Karpas-422 (cell line): ENCODE results near the gene NEUROD1. TPM values are rescaled to one million over a fixed set of nuclear protein-coding genes. Genes with fewer than 3 reads are reported as not detected.

Source experiments
- DNase-seq: peaks from one replicate; pipeline ENCODE4 v3.0.0-alpha.2; 2015
- H2AFZ ChIP-seq: fragments of 200-600 bp; sonication (generic); 2 replicates; pipeline ENCODE4 v1.6.1; 2014; ENCODE audit warnings: antibody characterized with exemption, low read length, mixed read lengths
- H3K27ac ChIP-seq: fragments of 200-600 bp; sonication (generic); 2 replicates; pipeline ENCODE4 v1.5.1; 2014; ENCODE audit warnings: mild to moderate bottlenecking, low read length, moderate library complexity
- H3K27me3 ChIP-seq: fragments of 200-600 bp; sonication (generic); 2 replicates; pipeline ENCODE4 v1.6.1; 2014; ENCODE audit warnings: low read length, mixed read lengths
- H3K36me3 ChIP-seq: fragments of 200-600 bp; sonication (generic); 2 replicates; pipeline ENCODE4 v1.6.1; 2014; ENCODE audit warnings: low read length, mixed read lengths; ENCODE audit not compliant: insufficient read depth
- H3K4me1 ChIP-seq: fragments of 200-600 bp; sonication (generic); 2 replicates; pipeline ENCODE4 v1.6.1; 2014; ENCODE audit warnings: mild to moderate bottlenecking, low read length, mixed read lengths
- H3K4me2 ChIP-seq: fragments of 200-600 bp; sonication (generic); 2 replicates; pipeline ENCODE4 v1.6.1; 2014; ENCODE audit warnings: low read length, low read depth, mild to moderate bottlenecking; ENCODE audit not compliant: poor library complexity, severe bottlenecking
- H3K4me3 ChIP-seq: fragments of 200-600 bp; sonication (generic); 2 replicates; pipeline ENCODE4 v1.5.1; 2014; ENCODE audit warnings: mild to moderate bottlenecking, antibody characterized with exemption, low read length, mixed read lengths
- H3K79me2 ChIP-seq: fragments of 200-600 bp; sonication (generic); 2 replicates; pipeline ENCODE4 v1.6.1; 2014; ENCODE audit warnings: mild to moderate bottlenecking, low read length, mixed read lengths
- H3K9ac ChIP-seq: fragments of 200-600 bp; sonication (generic); 2 replicates; pipeline ENCODE4 v1.6.0; 2014; ENCODE audit warnings: low read length
- H3K9me2 ChIP-seq: fragments of 200-600 bp; sonication (generic), shearing (Covaris generic); replicated peaks from 2 replicates; pipeline ENCODE4 v1.6.0; 2014; ENCODE audit warnings: mild to moderate bottlenecking, low read length, moderate library complexity; ENCODE audit not compliant: insufficient read depth
- H3K9me3 ChIP-seq: fragments of 300-700, 200-600 bp; sonication (generic); 2 replicates; pipeline ENCODE4 v1.6.1; 2014; ENCODE audit warnings: low read length, mixed read lengths
- H4K20me1 ChIP-seq: fragments of 200-600 bp; sonication (generic); 2 replicates; pipeline ENCODE4 v1.6.1; 2014; ENCODE audit warnings: mild to moderate bottlenecking, antibody characterized with exemption, low read length, low read depth; ENCODE audit not compliant: insufficient read depth
- total RNA-seq: library from RNA; depleted of rRNA; stranded (reverse); fragments of >200 nt; shearing (Covaris generic); gene quantifications from 2 replicates; pipeline ENCODE4 v1.2.3, GENCODE V29; 2014; ENCODE audit warnings: low replicate concordance

The NEUROD1 gene
- total RNA-seq, 1 experiment from 2014 or later, result not detected

- Histone ChIP-seq H3K9ac (no peak overlapping the region), H3K36me3 (no peaks in the 10 kb centered on the region), H3K9me3 (peaks cover 1% of the 10 kb centered on the region; the same call in 1 of the 2 replicates), H2AFZ (no peak overlapping the region), H3K79me2 (no peaks in the 10 kb centered on the region), H3K27ac (no peak overlapping the region), H4K20me1 (no peaks in the 10 kb centered on the region), H3K4me1 (peaks cover 20% of the 10 kb centered on the region), H3K4me2 (peak overlapping the region; percentile 5), H3K9me2 (no peaks in the 10 kb centered on the region), H3K4me3 (no peak overlapping the region), H3K27me3 (no peaks in the 10 kb centered on the region)
- DNase-seq, result no peak
Observed at GRCh38 chr2:181697571-181697970, 17.3 kb upstream of the NEUROD1 start.

GRCh38 chr2:181697126-181697525 is 16.8 kb upstream of the NEUROD1 start:
- Histone ChIP-seq H3K79me2 (no peaks in the 10 kb centered on the region), H3K27me3 (no peaks in the 10 kb centered on the region), H3K9me3 (no peaks in the 10 kb centered on the region), H3K9me2 (no peaks in the 10 kb centered on the region), H3K36me3 (no peaks in the 10 kb centered on the region), H3K4me2 (peak overlapping the region; percentile 5), H2AFZ (no peak overlapping the region), H3K9ac (no peak overlapping the region), H3K4me3 (no peak overlapping the region), H3K27ac (no peak overlapping the region), H3K4me1 (peaks cover 20% of the 10 kb centered on the region), H4K20me1 (no peaks in the 10 kb centered on the region)
- DNase-seq, result no peak

GRCh38 chr2:181694271-181694670 is 14.0 kb upstream of the NEUROD1 start:
- Histone ChIP-seq H3K4me2 (no peak overlapping the region), H4K20me1 (no peaks in the 10 kb centered on the region), H3K36me3 (no peaks in the 10 kb centered on the region), H3K9ac (no peak overlapping the region), H3K27ac (no peak overlapping the region), H3K79me2 (no peaks in the 10 kb centered on the region), H3K9me3 (no peaks in the 10 kb centered on the region), H3K4me1 (peaks cover 39% of the 10 kb centered on the region), H2AFZ (no peak overlapping the region; the same call in 1 of the 2 replicates), H3K27me3 (no peaks in the 10 kb centered on the region), H3K4me3 (no peak overlapping the region), H3K9me2 (no peaks in the 10 kb centered on the region)
- DNase-seq, result no peak

- Histone ChIP-seq H3K9ac (no peak overlapping the region), H3K27ac (peak overlapping the region; percentile 98; the same call in 1 of the 2 replicates), H3K9me2 (no peaks in the 10 kb centered on the region), H3K4me3 (no peak overlapping the region), H3K4me2 (no peak overlapping the region), H3K4me1 (peaks cover 55% of the 10 kb centered on the region), H3K36me3 (no peaks in the 10 kb centered on the region), H2AFZ (peak overlapping the region; percentile 24), H3K9me3 (no peaks in the 10 kb centered on the region), H3K27me3 (no peaks in the 10 kb centered on the region), H4K20me1 (no peaks in the 10 kb centered on the region), H3K79me2 (no peaks in the 10 kb centered on the region)
- no peak for DNase-seq
Observed at GRCh38 chr2:181690860-181691259, 10.5 kb upstream of the NEUROD1 start.

- DNase-seq, result peak; percentile 94
- Histone ChIP-seq H3K4me3 (peak overlapping the region; percentile 28), H3K4me2 (peak overlapping the region; percentile 66), H3K9me2 (no peaks in the 10 kb centered on the region), H3K27ac (peak overlapping the region; percentile 98), H3K9ac (peak overlapping the region; percentile 67), H3K27me3 (no peaks in the 10 kb centered on the region), H3K9me3 (no peaks in the 10 kb centered on the region), H4K20me1 (no peaks in the 10 kb centered on the region), H3K79me2 (no peaks in the 10 kb centered on the region), H2AFZ (no peak overlapping the region), H3K4me1 (peaks cover 66% of the 10 kb centered on the region), H3K36me3 (no peaks in the 10 kb centered on the region)
Observed at GRCh38 chr2:181686576-181687185, 6.4 kb upstream of the NEUROD1 start.

- Histone ChIP-seq H4K20me1 (no peaks in the 10 kb centered on the region), H3K9ac (peak overlapping the region; percentile 52), H3K27me3 (no peaks in the 10 kb centered on the region), H3K9me3 (no peaks in the 10 kb centered on the region), H3K4me2 (peak overlapping the region; percentile 66), H2AFZ (no peak overlapping the region), H3K27ac (peak overlapping the region; percentile 98), H3K36me3 (no peaks in the 10 kb centered on the region), H3K4me3 (0 out of 2 replicates have a peak overlapping the region, but pooled peaks have one; percentile 25), H3K9me2 (no peaks in the 10 kb centered on the region), H3K79me2 (no peaks in the 10 kb centered on the region), H3K4me1 (peaks cover 56% of the 10 kb centered on the region)
- no peak for DNase-seq
Observed at GRCh38 chr2:181685150-181685688, 4.9 kb upstream of the NEUROD1 start.

GRCh38 chr2:181684454-181685149 is 4.3 kb upstream of the NEUROD1 start:
- Histone ChIP-seq H3K4me2 (no peak overlapping the region), H3K9me3 (no peaks in the 10 kb centered on the region), H3K36me3 (no peaks in the 10 kb centered on the region), H2AFZ (no peak overlapping the region), H3K9me2 (no peaks in the 10 kb centered on the region), H4K20me1 (no peaks in the 10 kb centered on the region), H3K27ac (peak overlapping the region; percentile 98; the same call in 1 of the 2 replicates), H3K4me1 (peaks cover 50% of the 10 kb centered on the region), H3K9ac (no peak overlapping the region), H3K4me3 (no peak overlapping the region), H3K79me2 (no peaks in the 10 kb centered on the region), H3K27me3 (no peaks in the 10 kb centered on the region)
- DNase-seq, result no peak
